Epithelial cell of proximal tubule (primary cell): Measurements from ENCODE around the gene PSEN2. TPM values are rescaled to one million over a fixed set of nuclear protein-coding genes. Genes with fewer than 3 reads are reported as not detected.
A peak's percentile ranks its signal among the peaks of the same experiment; 100 is the strongest.

ENCODE experiments used
- DNase-seq: peaks from one replicate; pipeline ENCODE4 v3.0.0-alpha.2; 2011; ENCODE audit warnings: low read depth
- H3K4me3 ChIP-seq: 2 replicates; pipeline ENCODE4 v1.5.1; 2011; ENCODE audit warnings: low read depth, mild to moderate bottlenecking, low read length
- CTCF ChIP-seq: conservative IDR thresholded peaks from 2 replicates; pipeline ENCODE4 v1.5.1; 2012; ENCODE audit warnings: low read depth, mild to moderate bottlenecking, low read length
- total RNA-seq: library from RNA; depleted of rRNA; stranded (reverse); fragments of >200 nt; gene quantifications from 2 replicates; pipeline ENCODE4 v1.2.3, GENCODE V29; 2015

Gene PSEN2
- total RNA-seq, 1 donor from 2014 or later = 26.6 TPM

- H3K4me3 ChIP-seq = no peak overlapping the region
- TF ChIP-seq CTCF = no peak
- no peak for DNase-seq
Observed at GRCh38 chr1:226903819-226904716, 33.7 kb downstream of the PSEN2 start.

DNA sequence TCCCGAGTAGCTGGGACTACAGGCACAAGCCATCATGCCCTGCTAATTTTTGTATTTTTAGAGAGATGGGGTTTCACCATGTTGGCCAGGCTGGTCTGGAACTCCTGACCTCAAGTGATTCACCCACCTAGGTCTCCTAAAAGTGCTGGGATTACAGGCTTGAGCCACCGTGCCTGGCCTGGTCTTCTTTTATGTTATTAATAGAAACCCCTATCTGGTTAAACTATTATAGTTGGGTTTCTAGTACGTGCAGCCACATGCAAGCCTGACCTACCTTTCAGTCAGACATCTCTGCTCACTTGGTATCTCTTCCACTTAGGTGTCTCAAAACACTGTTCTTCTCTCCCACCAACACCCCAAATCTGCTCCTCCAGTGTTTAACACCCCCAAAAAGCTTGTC is 34.4 kb downstream of the PSEN2 start:
- DNase-seq = no peak
- H3K4me3 ChIP-seq = no peak overlapping the region
- no peak for TF ChIP-seq CTCF

- DNase-seq = no peak
- H3K4me3 ChIP-seq = no peak overlapping the region
- TF ChIP-seq CTCF = no peak
Observed at GRCh38 chr1:226908419-226908818, 38.0 kb downstream of the PSEN2 start.

DNA sequence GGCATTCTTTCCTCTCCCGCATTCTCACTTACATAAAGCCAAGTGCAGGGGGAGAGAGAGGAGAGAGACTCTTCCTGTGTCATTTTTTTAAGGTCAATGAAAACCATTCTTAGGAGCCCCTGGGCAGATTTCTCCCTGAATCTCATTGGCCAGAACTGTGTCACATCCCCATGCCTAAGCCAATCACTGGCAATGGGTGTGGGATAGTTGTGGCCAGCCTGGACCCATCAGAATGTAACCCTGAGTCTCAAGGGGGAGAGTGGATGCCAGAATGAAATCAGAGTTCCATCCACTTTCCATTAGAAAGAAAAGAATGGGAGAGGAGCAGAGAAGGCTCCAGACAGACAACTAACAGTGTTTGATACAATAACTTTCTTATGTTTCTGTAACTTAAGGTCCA is 38.5 kb downstream of the PSEN2 start:
- no peak for TF ChIP-seq CTCF
- no peak for DNase-seq
- H3K4me3 ChIP-seq = no peak overlapping the region

- TF ChIP-seq CTCF = peak; percentile 88
- H3K4me3 ChIP-seq = no peak overlapping the region
- no peak for DNase-seq
Observed at GRCh38 chr1:226912587-226913176, 42.3 kb downstream of the PSEN2 start.

- no peak for TF ChIP-seq CTCF
- DNase-seq = no peak
- H3K4me3 ChIP-seq = no peak overlapping the region
Observed at GRCh38 chr1:226915672-226915995, 45.2 kb downstream of the PSEN2 start.
